HG02759 (cell line): Measurements from ENCODE around the gene NFIX.
"Not testable (repeated sequence)": the region's sequence is repeated elsewhere in the genome, so short reads cannot be mapped to it uniquely, and the experiment has no call there.

Experiments used
- ATAC-seq: cut with Tn5 transposase; IDR thresholded peaks from one replicate; pipeline ENCODE4 v1.9.1; 2021; ENCODE audit warnings: mild to moderate bottlenecking, moderate library complexity; ENCODE audit not compliant: unreplicated experiment

NFIX gene

GRCh38 chr19:12957389-12957952 is 37.8 kb upstream of the NFIX start:
- ATAC-seq = not testable (repeated sequence)

DNA sequence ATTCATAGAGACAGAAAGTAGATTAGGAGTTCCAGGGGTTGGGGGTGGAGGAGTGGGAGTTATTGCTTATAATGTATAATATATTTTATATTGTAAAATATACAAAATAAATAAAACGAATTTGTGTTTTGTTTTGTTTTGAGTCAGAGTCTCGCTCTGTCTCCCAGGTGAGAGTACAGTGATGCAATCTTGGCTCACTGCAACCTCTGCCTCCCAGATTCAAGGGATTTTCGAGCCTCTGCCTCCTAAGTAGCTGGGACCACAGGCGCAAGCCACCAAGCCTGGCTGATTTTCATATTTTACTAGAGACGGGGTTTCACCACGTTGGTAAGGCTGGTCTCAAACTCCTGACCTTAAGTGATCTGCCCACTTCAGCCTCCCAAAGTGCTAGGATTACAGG is 35.8 kb upstream of the NFIX start:
- ATAC-seq = no peak

GRCh38 chr19:12965017-12965811 is 30.1 kb upstream of the NFIX start:
- peak; percentile 81 for ATAC-seq

DNA sequence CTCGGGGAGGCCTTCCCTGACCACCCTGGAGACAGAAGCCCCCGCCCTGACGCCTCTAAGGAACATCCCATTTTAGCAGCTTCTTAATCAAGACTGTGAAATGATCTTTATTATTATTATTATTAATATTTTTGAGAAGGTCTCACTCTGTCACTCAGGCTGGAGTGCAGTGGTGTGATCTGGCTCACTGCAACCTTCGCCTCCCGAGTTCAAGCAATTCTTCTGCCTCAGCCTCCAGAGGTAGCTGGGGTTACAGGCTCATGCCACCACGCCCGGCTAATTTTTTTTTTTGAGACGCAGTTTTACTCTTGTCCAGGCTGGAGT is 29.5 kb upstream of the NFIX start:
- ATAC-seq = no peak

GRCh38 chr19:12967907-12968306 is 27.4 kb upstream of the NFIX start:
- no peak for ATAC-seq

DNA sequence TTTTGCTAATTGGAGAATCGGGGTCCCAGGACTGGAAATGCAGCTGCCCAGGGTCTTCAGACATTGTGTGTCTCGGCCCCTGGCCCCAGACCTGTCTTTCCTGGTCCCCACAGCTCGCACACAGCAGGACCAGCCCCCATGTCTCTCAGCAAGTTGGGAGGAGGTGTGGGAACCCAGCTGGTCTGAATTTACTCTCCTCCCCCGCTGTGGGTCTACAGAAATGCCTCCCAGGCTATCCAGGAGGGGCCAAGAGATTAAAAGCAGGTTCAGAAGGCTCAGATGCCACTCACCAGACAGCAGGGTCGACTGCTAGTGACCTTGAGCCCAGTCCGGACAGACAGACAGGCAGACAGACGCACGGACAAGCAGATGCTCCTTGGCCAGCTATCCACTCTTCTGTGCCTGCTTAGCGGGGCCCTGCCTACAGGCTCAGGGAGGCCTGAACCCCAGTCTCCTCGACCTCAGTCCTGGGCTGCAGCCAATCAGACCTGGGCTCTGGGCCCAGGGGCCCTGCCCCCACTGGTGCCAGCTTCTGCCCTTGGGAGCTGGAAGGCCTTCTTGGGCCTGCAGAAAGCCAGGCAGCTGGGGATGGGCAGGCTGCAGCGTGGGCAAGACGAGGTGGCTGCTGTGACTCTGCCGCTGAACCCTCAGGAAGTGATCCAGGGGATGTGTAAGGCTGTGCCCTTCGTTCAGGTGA is 25.8 kb upstream of the NFIX start, which contains the start of gene DAND5:
TSS of gene DAND5 (plus strand) at position 285 of the 697 bp plus-strand sequence. CDS start at position 370, 85 bp downstream.
- no peak for ATAC-seq

DNA sequence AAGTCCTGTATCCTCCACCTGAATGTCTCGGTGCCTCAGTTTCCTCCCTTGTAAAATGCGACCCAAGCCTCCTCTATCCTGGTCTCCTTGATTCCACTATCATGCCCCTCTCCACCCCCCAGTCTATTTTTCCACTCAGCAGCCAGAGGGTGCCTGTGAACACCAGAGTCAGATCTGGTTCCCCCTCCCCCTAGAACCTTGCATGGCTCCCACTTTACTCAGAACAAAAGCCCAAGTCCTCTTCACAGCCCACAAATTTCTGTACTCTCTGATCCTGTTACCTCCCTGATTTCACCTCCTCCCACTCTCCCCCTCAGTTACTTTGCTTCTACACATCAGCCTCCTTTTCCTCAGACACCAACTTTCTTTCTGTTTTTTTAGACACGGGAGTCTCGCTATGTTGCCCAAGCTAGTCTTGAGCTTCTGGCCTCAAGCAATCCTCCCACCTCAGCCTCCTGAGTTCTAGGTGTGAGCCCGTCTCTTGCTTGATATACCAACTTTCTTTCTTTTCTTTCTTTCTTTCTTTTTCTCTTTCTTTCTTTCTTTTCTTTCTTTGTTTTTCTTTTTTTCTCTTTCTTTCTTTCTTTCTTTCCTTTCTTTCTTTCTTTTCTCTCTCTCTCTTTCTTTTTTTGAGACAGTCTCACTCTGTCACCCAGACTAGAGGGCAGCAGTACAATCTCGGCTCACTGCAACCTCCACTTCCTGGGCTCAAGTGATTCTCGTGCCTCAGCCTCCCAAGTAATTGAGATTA is 25.0 kb upstream of the NFIX start:
- no peak for ATAC-seq

DNA sequence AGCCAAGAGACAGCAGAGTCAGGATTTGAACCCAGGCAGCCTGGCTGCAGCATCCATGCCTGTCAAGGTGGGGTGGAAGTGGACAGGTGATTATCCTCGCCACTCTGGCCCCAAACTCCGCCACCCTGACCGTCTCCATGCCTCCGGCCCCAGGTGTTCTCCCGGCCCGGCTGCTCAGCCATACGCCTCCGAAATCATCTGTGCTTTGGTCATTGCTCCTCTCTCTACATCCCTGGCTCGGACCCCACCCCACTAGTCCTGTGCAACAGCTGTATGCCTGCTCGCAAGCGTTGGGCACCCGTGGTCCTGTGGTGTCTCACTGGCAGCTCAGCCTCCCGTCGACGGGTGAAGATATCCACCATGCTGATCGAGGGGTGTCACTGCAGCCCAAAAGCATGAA is 22.0 kb upstream of the NFIX start:
- no peak for ATAC-seq

DNA sequence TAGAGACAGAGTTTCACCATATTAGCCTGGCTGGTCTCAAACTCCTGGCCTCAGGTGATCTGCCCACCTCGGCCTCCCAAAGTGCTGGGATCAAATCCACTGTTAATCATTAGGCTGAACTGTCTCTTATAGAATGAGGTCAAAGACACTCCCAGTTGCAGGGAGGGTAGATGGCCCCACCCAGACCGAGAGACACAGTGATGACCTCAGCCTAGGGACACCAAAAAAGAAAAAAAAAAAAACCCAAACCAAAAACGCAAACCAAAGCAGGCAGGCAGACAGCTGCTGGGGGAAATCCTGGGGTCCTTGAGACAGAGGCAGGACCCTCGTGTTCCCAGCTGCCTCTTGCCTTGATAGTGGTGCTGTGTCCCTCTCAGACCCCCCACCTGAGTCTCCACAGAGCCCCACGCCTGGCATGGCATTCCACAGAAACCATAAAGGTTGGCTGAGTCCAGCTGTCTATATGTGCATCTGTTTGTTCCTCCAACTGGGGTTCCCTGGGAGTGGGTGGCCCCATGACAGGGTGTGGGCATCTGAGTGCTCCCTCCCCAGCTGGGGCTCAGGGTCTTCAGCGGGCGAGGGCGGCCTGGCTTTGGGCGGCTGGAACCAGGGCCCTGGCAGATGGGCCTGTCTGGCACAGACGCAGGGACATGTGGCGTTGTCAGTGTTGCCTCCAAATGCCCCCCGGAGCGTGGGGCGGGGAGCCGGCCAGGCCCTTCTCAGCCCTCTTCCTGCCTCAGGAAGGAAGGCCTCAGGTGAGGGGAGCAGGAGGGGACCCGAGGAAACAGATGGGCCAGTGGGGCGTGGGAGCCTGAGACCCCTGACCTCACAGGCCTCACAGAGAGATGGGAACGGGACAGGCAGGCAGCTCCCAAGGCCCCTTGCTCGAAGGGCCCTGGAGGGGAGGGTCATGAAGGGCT is 20.7 kb upstream of the NFIX start:
- no peak for ATAC-seq

- ATAC-seq = no peak
These were observed 20.0 kb upstream of the NFIX start for GRCh38 chr19:12975221-12975741.

GRCh38 chr19:12976109-12976508 is 19.2 kb upstream of the NFIX start:
- not testable (repeated sequence) for ATAC-seq

GRCh38 chr19:12979974-12980373 is 15.3 kb upstream of the NFIX start:
- no peak for ATAC-seq

DNA sequence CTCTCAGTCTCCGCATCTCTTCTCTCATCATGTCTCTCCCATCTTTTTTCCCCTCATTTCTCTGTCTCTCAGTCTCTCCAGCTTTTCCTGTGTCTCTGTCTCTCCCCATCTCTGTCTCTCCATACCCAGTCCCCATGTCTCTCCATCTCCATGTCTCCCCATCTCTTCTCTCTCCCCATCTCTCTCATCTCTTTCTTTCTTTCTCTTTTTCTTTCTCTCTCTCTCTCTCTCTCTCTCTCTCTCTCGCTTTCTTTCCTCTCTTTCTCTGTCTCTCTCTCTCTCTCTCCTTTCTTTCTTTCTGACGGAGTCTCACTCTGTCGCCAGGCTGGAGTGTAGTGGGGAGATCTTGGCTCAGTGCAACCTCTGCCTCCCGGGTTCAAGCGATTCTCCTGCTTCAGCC is 12.6 kb upstream of the NFIX start:
- ATAC-seq = no peak

DNA sequence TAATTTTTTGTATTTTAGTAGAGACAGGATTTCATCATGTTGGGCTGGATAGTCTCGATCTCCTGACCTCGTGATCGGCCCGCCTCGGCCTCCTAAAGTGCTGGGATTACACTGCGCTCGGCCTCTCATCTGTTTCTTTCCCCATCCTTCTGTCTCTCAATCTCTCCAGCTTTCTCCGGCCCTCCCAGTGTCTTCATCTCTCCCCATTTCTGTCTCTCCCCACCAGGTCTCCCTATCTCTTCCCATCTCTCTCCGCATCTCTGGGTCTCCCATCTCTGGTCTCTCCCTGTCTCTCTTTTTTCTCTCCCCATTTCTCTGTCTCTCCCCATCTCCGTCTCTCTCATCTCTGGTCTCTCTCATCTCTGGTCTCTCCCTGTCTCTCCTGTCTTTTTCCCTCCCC is 12.2 kb upstream of the NFIX start:
- no peak for ATAC-seq

DNA sequence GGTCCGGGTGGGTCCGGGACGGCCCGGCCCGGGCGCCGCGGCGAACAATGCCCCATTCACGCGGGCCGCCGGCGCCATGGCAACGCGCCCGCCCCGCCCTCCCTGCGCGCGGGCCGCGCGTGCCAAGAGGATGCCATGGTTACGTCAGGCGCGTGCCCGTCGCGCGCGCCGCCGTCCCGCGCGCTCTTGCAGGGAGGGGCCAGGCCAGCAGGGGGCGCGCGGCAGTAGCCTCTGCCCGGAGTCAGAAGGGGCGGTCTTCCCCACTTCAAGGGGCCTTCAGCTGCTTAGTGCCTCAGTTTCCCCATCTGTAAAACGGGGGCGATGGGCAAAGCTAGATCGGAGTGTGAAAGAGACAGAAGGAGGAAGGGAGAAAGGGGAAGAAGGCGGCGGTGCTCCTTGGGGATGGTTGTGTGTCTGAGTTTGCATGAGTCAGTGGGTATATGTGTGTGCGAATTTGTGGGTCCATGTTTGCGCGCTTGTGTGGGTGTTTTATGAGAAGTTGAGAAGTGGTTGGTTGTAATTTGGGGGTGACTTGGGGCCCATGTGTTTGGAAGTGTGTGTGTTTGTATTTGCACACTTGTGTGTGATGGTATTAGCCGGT is 11.6 kb upstream of the NFIX start:
- ATAC-seq = peak; percentile 55

GRCh38 chr19:12984143-12984627 is 11.1 kb upstream of the NFIX start:
- ATAC-seq = no peak

DNA sequence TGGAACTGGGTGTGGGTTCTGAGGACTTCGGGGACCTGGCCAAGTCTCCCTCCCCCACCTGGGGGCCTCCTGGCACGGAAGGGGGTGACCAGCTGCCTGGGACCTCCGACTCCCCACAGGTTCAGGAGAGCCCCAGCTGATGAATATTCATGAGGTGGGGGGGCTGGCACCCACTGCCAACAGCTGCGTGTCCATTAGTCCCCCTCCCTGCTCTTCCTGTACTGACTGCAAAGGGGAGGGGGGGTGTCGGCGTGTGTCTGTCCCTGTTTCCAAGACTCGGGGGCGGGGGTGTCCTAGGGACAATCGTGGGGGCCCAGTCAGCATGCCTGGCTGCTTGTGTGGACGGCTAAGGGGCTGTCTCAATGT is 10.6 kb upstream of the NFIX start:
- no peak for ATAC-seq

- ATAC-seq = no peak
These were observed 10.1 kb upstream of the NFIX start for GRCh38 chr19:12985049-12985776.

- no peak for ATAC-seq
These were observed 8.5 kb upstream of the NFIX start for GRCh38 chr19:12986726-12987125.
